Cerebellar cortex (tissue), 1 donor: Measurements from ENCODE around the gene RASSF7.

Experiments used
- DNase-seq: peaks from one replicate; pipeline ENCODE4 v3.0.0-alpha.2; 2015; ENCODE audit warnings: low spot score

RASSF7 gene

GRCh38 chr11:586376-587316 lies 25.9 kb downstream of the RASSF7 start:
- no peak for DNase-seq

- no peak for DNase-seq
These were observed 26.8 kb downstream of the RASSF7 start for GRCh38 chr11:587546-587945.

DNA sequence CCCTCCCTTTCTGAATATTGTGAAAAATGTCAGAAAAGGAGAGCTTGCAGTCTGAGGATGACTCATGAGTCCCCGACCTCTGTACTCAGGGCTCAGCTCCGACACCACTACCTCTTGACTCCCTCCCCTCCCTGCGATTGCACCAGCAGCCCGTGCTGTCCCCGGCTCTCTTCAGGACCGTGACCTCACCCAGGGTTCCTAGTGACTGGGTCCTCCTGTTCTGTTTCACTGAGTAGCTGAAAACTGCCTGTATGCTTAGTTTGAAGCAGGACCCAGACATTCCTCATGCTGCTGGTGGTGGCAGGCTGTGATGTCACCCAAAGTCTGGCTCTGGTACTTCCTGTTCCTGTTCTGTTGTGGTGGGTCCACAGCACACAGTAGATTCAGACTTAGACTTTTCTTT lies 27.2 kb downstream of the RASSF7 start:
- no peak for DNase-seq

DNA sequence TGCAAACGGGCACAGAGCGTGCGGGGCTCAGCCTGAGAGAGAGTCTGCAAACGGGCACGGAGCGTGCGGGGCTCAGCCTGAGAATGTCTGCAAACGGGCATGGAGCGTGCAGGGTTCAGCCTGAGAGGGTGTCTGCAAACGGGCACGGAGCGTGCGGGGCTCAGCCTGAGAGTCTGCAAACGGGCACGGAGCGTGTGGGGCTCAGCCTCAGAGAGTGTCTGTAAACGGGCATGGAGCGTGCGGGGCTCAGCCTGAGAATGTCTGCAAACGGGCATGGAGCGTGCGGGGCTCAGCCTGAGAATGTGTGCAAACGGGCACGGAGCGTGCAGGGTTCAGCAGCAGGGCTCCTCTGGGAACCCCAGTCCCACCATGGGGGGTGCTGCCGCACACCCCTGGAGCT lies 29.0 kb downstream of the RASSF7 start:
- no peak for DNase-seq

- DNase-seq = peak; percentile 57
These were observed 30.2 kb downstream of the RASSF7 start for GRCh38 chr11:590997-591396.

DNA sequence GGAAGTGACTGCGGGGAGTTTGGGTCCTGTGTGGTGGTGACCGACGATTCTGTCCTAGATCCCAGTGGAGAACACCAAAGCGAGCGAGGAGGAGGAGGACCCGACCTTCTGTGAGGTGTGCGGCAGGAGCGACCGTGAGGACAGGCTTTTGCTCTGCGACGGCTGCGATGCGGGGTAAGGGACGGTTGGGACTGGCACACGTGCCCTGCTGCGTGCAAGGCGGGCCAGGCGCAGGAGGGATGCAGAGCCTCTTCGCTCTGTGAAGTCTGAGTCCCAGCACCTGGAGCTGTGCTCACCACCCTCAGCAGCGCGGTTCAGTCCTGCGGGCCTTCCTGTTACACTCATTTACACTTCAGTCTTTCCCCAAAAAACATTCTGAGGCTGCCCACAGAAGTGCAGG lies 31.7 kb downstream of the RASSF7 start:
- no peak for DNase-seq

DNA sequence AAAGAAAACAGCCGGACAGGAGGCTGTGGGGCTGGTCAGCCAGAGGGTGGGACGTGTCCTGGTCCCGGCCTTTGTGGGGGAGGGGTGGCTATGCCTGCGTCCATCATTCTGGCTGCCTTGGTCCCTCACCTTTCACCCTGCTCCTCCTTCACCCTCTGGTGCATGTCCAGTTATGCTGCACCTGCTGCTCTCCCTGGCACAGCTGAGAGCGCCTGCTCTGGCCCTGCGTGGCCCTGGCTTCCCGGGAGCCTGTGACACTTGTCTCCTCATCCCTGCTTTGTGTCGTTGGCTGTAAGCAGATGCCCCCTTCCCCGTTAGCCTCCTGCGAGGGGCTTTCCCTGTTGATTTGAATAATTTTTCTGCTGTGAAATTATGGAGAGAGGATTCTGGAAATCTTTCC lies 32.1 kb downstream of the RASSF7 start:
- no peak for DNase-seq

DNA sequence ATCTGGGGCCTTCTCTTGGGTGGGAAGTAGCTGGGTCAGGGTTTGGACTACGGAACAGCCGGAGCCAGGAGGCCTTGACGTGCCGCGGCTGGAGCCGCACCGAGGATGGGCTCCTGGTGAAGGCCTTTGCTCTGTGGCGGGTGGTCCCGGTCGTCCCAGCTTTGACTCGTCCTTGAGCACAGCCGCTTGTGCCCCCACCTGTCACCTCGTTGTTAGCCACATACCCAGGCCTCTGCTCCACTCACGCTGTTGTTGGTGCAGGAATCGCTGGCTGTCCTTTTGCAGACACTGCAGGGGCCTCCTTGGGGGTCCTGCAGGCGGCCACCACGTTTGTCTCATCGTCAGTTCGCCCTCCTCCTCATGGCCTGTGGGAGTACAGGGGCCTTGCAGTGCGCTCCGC lies 32.6 kb downstream of the RASSF7 start:
- no peak for DNase-seq

DNA sequence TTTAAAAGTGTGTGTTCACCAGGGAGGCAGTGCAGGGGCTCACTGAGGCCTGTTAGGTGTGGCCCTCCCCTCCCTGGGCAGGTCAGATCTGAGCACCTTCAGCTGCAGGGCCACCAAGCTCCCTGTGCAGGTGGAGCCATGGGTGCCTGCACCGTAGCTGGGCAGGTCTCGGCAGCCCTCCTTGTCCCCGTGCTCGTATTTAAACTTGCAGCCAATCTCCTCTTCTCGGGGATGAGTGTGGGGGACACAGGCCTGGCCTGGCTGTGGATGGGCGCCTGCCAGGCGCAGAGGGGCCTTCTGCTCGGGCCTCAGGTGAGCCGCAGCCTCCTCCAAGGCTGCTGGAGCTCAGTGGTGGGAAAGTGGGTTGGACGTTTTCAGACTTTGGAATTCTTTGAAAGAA lies 34.6 kb downstream of the RASSF7 start:
- DNase-seq = no peak

DNA sequence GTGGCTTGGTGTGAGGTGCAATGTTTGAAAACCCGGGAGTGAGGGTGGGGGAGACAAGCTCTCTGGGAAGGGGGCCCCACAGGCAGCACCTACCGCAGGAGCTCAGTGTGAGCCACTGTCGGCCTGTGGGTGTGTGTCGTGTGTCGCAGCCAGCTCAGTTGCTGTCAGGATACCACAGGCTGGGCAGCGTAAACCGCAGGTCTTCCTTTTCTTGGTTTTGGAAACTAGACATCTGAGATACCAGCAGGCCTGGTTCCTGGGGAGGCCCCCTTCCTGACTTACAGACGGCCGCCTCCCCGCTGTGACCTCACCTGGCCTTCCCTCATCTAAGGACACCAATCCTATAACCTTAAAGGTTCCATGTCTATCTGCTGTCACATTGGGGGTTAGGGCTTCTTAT lies 35.6 kb downstream of the RASSF7 start:
- DNase-seq = no peak

DNA sequence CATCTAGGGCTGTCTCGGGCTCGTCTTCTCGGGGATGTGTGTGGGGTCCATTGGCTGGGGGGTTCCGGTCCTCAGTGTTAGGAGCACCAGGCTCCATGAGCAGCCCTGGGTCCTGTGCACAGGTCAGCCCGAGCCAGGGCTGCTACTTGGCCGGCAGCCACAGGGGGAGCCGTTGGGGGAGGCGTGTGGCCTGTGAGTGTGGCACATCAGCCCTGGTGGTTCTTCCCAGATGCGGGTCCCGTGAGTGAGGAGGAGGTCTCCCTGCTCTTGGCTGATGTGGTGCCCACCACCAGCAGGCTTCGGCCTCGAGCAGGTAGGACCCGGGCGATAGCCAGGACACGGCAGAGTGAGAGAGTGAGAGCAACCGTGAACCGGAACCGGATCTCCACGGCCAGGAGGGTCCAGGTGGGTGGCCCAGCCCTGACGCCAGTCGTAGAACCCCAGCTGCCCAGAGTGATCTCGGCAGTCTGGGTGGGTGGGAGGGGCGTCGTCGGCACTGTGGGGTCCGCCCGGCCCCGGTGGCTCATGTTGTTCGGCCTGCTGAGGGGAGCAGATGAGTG lies 36.5 kb downstream of the RASSF7 start:
- no peak for DNase-seq

- DNase-seq = no peak
These were observed 37.4 kb downstream of the RASSF7 start for GRCh38 chr11:598005-598680.

DNA sequence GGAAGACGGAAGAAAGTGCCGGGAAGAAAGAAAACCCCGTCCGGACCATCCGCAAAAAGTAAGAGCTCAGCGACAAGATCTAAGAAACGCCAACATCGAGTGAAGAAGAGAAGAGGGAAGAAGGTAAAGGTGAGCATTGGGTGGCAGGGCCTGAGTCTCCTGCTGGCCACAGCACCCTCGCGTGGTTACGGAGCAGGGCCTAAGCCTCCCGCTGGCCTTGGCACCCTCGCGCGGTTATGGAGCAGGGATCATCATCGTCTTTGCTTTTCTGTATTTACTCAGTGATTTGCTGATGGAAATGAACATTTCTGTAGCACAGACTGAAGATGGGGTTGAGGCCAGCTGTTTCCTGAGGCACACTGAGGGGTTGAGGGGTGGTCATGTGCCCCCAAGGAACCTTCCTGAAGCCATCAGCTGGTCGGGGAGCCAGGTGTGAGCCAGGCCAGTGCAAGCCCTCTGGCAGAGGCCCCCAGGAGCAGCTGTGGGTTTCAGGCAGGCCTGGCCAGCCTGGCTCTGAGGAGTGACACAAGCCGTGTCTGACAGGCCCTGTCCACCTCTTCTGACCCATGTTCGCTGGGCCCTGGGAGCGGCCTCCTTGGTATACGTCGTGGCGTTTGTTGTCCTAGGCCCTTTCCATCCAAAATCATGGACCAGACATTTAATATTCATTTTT lies 40.9 kb downstream of the RASSF7 start:
- DNase-seq = no peak

DNA sequence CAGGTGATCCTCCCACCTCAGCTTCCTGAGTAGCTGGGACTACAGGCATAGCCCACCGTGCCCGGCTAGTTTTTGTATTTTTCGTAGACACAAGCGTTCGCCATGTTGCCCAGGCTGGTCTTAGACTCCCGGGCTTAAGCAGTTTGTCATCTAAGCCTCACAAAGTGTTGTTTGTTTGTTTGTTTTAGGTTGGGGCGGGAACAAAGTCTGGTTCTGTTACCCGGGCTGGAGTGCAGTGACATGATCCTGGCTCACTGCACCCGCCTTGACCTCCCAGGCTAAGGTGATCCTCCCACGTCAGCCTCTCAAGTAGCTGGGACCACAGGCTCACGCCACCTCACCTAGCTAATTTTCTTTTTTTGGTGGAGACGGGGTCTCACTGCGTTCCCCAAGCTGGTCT lies 42.4 kb downstream of the RASSF7 start:
- no peak for DNase-seq

GRCh38 chr11:605286-606129 lies 44.7 kb downstream of the RASSF7 start:
- DNase-seq = no peak

DNA sequence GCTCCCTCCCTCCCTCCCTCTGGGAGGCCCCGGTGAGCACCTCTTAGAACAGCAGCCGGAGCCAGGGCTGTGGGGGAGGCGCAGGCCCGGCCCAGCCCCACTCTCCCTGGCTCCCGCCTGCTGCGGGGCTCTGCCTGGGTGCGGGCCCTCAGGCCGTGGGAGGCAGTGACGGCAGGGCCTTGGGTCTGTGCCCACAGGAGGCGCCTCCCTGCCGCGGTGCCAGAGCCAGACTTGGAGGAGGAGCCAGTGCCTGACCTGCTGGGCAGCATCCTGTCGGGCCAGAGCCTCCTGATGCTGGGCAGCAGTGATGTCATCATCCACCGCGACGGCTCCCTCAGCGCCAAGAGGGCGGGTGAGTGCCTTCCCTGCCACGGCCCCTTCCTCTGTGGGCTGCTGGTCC lies 45.5 kb downstream of the RASSF7 start:
- peak; percentile 89 for DNase-seq

DNA sequence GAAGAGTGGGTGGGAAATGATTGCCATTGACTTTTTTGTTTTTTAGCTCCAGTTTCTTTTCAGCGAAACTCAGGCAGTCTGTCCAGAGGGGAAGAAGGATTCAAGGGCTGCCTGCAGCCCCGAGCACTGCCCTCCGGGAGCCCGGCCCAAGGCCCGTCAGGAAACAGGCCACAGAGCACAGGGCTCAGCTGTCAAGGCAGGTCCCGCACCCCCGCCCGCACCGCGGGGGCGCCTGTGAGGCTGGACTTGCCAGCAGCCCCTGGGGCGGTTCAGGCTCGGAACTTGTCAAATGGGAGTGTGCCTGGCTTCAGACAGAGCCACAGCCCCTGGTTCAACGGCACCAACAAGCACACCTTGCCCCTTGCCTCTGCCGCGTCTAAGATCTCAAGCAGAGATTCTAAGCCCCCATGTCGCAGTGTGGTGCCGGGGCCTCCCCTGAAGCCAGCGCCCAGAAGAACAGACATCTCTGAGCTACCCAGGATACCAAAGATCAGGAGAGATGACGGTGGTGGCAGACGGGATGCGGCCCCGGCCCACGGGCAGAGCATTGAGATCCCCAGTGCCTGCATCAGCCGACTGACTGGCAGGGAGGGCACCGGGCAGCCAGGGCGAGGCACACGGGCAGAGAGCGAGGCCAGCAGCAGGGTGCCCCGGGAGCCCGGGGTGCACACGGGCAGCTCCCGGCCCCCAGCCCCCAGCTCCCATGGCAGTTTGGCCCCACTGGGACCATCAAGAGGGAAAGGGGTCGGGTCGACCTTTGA lies 46.4 kb downstream of the RASSF7 start:
- no peak for DNase-seq

- no peak for DNase-seq
These were observed 47.3 kb downstream of the RASSF7 start for GRCh38 chr11:607971-608659.

GRCh38 chr11:608791-609251 lies 48.1 kb downstream of the RASSF7 start:
- no peak for DNase-seq

DNA sequence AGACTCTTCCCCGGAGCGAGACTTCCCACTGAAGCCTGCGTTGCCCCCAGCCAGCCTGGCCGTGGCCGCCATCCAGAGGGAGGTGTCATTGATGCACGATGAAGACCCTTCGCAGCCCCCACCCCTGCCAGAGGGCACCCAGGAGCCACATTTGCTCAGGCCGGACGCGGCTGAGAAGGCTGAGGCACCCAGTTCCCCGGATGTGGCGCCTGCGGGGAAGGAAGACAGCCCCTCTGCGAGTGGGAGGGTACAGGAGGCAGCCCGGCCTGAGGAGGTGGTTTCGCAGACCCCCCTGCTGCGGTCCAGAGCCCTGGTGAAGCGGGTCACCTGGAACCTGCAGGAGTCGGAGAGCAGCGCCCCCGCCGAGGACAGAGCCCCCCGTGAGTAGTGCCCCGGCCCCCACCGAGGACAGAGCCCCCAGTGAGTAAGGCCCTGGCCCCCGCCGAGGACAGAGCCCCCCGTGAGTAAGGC lies 48.6 kb downstream of the RASSF7 start:
- DNase-seq = no peak
